HUES6 (cell line): ENCODE results near the gene ZSCAN22.

Experiments used
- H3K27ac ChIP-seq: 2 replicates; pipeline ENCODE4 v1.7.0; 2013; ENCODE audit warnings: low read depth, mild to moderate bottlenecking, low read length, inconsistent platforms
- H3K27me3 ChIP-seq: 2 replicates; pipeline ENCODE4 v1.6.1; 2013; ENCODE audit warnings: low read length; ENCODE audit not compliant: control insufficient read depth, insufficient read depth
- H3K36me3 ChIP-seq: 2 replicates; pipeline ENCODE4 v1.6.1; 2013; ENCODE audit warnings: low read length; ENCODE audit not compliant: control insufficient read depth, insufficient read depth
- H3K4me1 ChIP-seq: 2 replicates; pipeline ENCODE4 v1.6.1; 2013; ENCODE audit warnings: low read length; ENCODE audit not compliant: control insufficient read depth, insufficient read depth
- H3K4me3 ChIP-seq: 2 replicates; pipeline ENCODE4 v1.5.1; 2013; ENCODE audit warnings: low read depth, low read length
- H3K9ac ChIP-seq: one replicate; pipeline ENCODE4 v1.6.1; 2013; ENCODE audit warnings: mild to moderate bottlenecking, low read length
- H3K9me3 ChIP-seq: 2 replicates; pipeline ENCODE4 v1.6.1; 2013; ENCODE audit warnings: low read depth, low read length; ENCODE audit not compliant: control insufficient read depth, insufficient read depth

The ZSCAN22 gene

DNA sequence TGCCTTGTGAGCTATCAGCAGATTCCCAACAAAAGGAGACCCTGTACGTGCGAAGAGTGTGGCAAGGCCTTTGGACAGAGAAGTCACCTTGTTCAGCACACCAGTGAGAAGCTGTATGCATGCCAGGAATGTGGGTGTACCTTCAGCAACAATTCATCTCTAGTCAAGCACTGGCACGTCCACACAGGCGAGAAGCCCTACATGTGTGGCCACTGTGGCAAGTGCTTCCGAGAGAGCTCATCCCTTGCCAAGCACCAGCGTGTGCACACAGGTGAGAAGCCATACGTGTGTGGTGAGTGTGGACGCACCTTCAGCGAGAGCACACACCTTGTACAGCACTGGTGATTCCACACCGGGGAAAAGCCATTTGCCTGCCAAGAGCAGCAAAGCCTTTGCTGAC lies 7.6 kb upstream of the ZSCAN22 start:
- no peaks in the 10 kb centered on the region for H3K4me1 ChIP-seq
- no peak overlapping the region for H3K27ac ChIP-seq
- H3K27me3 ChIP-seq: no peaks in the 10 kb centered on the region
- H3K36me3 ChIP-seq: peaks cover 16% of the 10 kb centered on the region
- H3K4me3 ChIP-seq: no peak overlapping the region
- H3K9me3 ChIP-seq: no peaks in the 10 kb centered on the region
- H3K9ac ChIP-seq: no peak overlapping the region

DNA sequence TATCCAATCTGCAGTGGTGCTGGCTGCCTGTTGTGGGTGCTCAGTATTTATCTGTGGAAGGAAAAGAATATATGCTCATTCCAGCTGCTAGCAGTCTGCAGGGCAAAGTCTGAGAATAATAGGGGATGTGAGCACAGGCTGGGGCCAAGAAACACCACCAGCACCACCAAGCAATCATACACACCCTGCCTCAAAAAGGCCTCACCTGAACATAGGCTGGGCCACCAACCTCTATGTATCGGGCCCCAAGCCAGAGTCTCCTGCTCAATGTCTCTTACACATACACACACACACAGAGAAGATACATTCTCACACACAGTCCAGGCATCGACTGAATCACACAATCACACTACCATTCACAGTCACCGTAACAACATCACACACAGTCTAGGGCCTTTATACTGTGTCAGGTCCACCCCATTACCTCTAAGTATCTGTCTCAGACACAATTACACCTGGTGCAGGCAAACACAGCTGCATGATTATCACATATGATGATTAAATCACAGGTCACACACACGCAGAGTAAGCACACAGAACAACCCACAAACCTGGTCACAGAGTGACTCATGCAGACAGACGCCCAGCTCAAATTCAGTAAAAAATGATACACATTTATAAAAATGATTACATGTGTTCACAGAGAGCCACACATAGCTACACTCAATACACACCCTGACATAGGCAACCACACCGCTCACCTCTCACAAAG lies 1.3 kb upstream of the ZSCAN22 start:
- H3K27ac ChIP-seq: no peak overlapping the region
- no peak overlapping the region for H3K9ac ChIP-seq
- H3K27me3 ChIP-seq: no peaks in the 10 kb centered on the region
- peak overlapping the region; percentile 81; the same call in 1 of the 2 replicates for H3K4me3 ChIP-seq
- H3K36me3 ChIP-seq: no peaks in the 10 kb centered on the region
- H3K4me1 ChIP-seq: no peaks in the 10 kb centered on the region
- H3K9me3 ChIP-seq: no peaks in the 10 kb centered on the region

DNA sequence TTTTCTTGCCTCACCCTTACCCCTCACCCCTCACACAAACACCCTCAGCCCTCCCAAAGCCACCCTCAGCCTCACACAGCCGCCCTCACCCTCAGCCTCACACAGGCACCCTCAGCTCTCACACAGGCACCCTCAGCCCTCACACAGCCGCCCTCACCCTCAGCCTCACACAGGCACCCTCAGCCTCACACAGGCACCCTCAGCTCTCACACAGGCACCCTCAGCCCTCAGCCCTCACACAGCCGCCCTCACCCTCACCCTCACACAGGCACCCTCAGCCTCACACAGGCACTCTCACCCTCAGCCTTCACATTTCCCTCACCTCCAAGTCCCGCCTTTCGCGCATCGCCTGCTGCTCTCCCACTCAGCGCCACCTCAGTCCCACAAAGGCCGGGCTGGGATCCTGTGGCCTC lies 287 bp upstream of the ZSCAN22 start:
- peak overlapping the region; percentile 80 for H3K9ac ChIP-seq
- H3K36me3 ChIP-seq: no peaks in the 10 kb centered on the region
- H3K27ac ChIP-seq: no peak overlapping the region
- H3K9me3 ChIP-seq: no peaks in the 10 kb centered on the region
- no peaks in the 10 kb centered on the region for H3K27me3 ChIP-seq
- no peaks in the 10 kb centered on the region for H3K4me1 ChIP-seq
- H3K4me3 ChIP-seq: peak overlapping the region; percentile 81

DNA sequence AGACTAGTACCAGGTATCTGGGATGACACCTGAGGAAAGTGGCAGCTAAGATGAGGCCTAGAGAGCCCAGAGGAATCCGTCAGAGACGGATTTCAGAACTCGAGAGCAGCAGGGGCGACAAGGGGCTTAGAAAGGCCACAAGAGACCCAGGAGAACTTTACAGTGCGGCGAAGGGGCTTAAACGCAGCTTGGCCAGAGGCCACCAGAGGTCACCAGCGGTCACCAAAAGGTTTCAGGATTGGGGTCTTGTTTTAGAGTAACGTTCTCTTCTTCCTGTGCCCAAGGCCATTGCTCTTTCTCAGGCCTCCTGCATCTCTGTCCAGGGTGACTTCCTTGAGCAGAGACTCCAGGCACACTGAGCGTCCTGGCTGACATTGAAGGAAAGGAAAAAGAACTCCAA lies 2.2 kb downstream of the ZSCAN22 start:
- Histone ChIP-seq H3K27ac (no peak overlapping the region), H3K9me3 (no peaks in the 10 kb centered on the region), H3K4me3 (no peak overlapping the region), H3K9ac (no peak overlapping the region), H3K36me3 (no peaks in the 10 kb centered on the region), H3K4me1 (no peaks in the 10 kb centered on the region), H3K27me3 (no peaks in the 10 kb centered on the region)

DNA sequence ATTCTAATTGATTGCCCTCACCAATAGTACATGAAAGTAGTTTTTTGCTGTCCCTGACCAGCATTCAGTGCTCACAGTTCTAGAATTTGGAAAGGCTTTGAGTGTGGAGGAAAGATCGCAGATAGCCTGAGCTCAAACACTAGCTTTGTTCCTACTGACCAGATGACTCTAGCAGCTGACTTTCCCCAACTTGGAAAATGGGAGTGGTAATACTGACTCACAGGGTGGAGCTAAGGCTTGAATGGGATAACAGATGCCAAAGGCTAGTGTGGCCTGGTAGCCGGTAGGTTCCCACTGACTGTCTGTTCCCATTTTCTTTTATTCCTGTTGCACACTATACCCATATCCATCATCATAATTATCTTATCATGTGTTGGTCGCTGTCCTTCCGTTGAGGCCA lies 3.7 kb downstream of the ZSCAN22 start:
- Histone ChIP-seq H3K36me3 (peaks cover 6% of the 10 kb centered on the region; the same call in 1 of the 2 replicates), H3K27me3 (no peaks in the 10 kb centered on the region), H3K27ac (no peak overlapping the region), H3K4me1 (no peaks in the 10 kb centered on the region), H3K4me3 (no peak overlapping the region), H3K9me3 (no peaks in the 10 kb centered on the region), H3K9ac (no peak overlapping the region)

DNA sequence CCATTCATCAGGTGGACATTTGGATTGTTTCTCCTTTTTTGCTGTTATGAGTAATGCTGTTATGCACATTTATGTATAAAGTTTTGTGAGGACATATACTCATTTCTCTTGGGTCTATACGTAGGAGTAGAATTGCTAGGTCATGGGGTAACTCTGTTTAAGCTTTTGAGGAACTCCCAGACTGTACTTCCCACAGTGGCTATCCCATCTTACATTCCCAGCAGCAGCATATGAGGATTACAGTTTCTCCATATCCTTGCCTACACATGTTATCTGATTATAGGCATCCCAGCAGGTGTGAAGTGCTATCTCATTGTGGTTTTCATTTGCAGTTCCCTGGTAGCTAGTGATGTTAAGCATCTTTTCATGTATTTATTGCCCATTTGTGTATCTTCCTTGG lies 5.9 kb downstream of the ZSCAN22 start:
- Histone ChIP-seq H3K27me3 (no peaks in the 10 kb centered on the region), H3K4me3 (no peak overlapping the region), H3K9ac (no peak overlapping the region)

DNA sequence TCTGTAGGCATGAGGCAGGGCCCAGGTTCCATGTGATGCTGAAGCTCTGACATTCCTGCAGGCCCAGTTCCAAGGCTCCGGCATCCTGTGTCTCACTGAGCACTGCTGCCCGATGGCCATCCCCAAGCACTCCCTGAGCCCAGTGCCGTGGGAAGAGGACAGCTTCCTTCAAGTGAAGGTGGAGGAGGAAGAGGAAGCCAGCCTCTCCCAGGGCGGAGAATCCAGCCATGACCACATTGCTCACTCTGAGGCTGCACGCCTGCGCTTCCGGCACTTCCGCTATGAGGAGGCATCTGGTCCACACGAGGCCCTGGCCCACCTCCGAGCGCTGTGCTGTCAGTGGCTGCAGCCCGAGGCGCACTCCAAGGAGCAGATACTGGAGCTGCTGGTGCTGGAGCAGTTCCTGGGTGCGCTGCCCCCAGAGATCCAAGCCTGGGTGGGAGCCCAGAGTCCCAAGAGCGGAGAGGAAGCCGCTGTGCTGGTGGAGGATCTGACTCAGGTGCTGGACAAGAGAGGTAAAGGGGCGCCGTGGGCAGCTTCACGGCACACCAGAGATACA lies 8.0 kb downstream of the ZSCAN22 start:
- H3K9ac ChIP-seq: no peak overlapping the region
- peaks cover 39% of the 10 kb centered on the region for H3K36me3 ChIP-seq
- no peak overlapping the region for H3K4me3 ChIP-seq
- no peaks in the 10 kb centered on the region for H3K4me1 ChIP-seq
- H3K27ac ChIP-seq: no peak overlapping the region
- H3K27me3 ChIP-seq: no peaks in the 10 kb centered on the region
- peaks cover 3% of the 10 kb centered on the region; the same call in 1 of the 2 replicates for H3K9me3 ChIP-seq

More for the DNA sequence above, 5.9 kb downstream of the ZSCAN22 start:
- Histone ChIP-seq H3K27ac (no peak overlapping the region), H3K36me3 (peaks cover 20% of the 10 kb centered on the region), H3K9me3 (no peaks in the 10 kb centered on the region), H3K4me1 (no peaks in the 10 kb centered on the region)

DNA sequence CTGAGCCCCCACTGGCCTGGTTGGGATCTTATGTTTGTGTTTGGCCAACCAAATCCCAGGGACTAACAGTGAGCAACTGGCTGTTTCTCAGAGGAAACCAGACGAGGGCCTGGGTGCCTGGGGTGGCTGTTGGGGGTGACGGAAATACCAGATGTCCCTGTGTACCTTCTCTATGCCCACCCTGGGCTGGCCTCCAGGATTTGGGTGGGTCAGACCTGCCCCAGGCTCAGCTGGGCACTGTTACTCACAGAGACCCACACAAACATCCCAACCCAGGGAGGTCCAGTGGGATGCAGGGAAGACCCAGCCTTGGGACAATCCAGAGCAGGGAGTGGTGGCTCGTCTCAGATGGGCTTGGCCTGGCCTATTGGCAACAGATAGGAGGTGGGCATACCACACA lies 8.8 kb downstream of the ZSCAN22 start:
- Histone ChIP-seq H3K36me3 (peaks cover 40% of the 10 kb centered on the region), H3K9me3 (peaks cover 3% of the 10 kb centered on the region; the same call in 1 of the 2 replicates), H3K27ac (no peak overlapping the region)

DNA sequence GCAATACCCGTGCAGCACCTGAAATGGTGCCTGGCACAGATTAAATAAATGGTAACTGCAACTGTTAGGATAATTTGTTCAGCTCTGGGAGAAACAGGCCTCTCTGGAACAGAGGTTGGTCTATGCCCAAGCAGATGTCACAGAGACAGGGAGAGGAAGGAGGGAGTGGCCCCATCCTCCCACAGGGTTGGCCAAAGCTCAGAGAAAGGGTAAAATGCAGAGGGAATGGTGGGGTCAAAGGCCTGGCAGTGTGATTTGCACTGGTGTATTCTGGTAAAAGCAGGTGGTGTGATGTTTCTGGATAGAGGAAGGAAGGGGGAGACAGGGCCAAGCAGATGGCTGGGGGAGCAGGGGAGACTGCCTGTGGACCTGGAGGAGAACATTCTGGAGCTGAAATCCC lies 9.4 kb downstream of the ZSCAN22 start:
- no peak overlapping the region for H3K9ac ChIP-seq
- H3K9me3 ChIP-seq: peaks cover 3% of the 10 kb centered on the region; the same call in 1 of the 2 replicates
- H3K4me1 ChIP-seq: no peaks in the 10 kb centered on the region
- no peaks in the 10 kb centered on the region for H3K27me3 ChIP-seq
- H3K4me3 ChIP-seq: no peak overlapping the region
- no peak overlapping the region for H3K27ac ChIP-seq
- H3K36me3 ChIP-seq: peaks cover 40% of the 10 kb centered on the region

More for the DNA sequence above, 8.8 kb downstream of the ZSCAN22 start:
- Histone ChIP-seq H3K27me3 (no peaks in the 10 kb centered on the region), H3K4me3 (no peak overlapping the region), H3K4me1 (no peaks in the 10 kb centered on the region), H3K9ac (no peak overlapping the region)

DNA sequence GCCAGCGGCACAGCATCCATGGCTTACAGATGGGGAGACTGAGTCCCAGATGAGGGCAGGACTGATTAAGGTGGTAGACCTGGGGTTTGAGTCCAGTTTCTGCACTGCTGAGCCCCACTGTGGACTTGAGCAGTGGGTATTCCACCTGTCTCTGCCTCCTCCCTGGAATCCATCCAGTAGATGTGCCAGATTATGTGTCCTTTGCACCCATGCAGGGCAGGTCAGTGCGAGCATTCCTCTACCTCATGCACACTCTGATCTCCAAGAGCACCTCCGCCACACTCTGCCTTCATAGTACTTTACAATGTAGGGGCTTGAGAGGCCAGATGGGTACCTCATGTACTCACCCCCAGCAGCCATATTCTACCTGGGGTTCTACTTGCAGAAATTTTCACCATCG lies 10.0 kb downstream of the ZSCAN22 start:
- Histone ChIP-seq H3K4me1 (no peaks in the 10 kb centered on the region), H3K9ac (no peak overlapping the region), H3K27me3 (no peaks in the 10 kb centered on the region), H3K36me3 (peaks cover 40% of the 10 kb centered on the region), H3K27ac (no peak overlapping the region), H3K9me3 (peaks cover 3% of the 10 kb centered on the region; the same call in 1 of the 2 replicates), H3K4me3 (no peak overlapping the region)

DNA sequence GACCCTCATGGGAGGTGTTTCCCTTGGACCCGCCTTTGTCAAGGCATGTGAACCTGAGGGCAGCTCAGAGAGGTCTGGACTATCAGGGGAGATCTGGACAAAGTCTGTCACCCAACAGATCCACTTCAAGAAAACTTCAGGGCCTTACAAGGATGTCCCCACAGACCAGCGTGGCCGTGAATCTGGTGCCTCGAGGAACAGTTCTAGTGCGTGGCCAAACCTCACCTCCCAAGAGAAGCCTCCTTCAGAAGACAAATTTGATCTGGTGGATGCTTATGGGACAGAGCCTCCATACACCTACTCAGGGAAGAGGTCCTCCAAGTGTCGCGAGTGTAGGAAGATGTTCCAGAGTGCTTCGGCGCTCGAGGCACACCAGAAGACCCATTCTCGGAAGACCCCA lies 11.5 kb downstream of the ZSCAN22 start:
- no peaks in the 10 kb centered on the region for H3K4me1 ChIP-seq
- H3K4me3 ChIP-seq: no peak overlapping the region
- no peak overlapping the region for H3K9ac ChIP-seq
- peaks cover 40% of the 10 kb centered on the region for H3K36me3 ChIP-seq
- peaks cover 3% of the 10 kb centered on the region; the same call in 1 of the 2 replicates for H3K9me3 ChIP-seq
- H3K27me3 ChIP-seq: no peaks in the 10 kb centered on the region
- no peak overlapping the region for H3K27ac ChIP-seq
